ENCODE results near the gene LRFN4. TPM values are rescaled to one million over a fixed set of nuclear protein-coding genes. Genes with fewer than 3 reads are reported as not detected.

The LRFN4 gene
- polyA plus RNA-seq, 3 donors, result 1.0 to 7.7 (median 1.7) TPM

DNA sequence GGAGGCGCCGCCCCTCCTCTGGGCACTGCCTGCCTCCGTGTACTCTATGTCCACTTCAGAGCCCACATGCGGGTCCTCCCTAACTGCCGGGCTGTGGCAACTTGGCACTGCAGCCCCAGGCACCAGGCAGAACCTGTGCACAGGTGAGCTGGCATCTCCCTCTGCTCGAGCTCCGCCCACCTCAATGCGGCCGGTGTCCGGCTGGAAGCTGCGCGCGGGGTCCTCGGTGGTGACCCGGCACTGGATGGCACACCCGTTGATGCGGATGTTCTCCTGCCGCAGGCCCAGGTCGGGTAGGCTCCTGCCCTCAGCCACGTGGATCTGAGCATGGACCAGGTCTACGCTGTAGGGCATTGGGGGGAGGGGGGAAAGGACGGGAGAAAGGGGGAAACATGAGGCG is 9.1 kb downstream of the LRFN4 start:
- Histone ChIP-seq H3K4me1 (ENCODE audit: control insufficient read depth in 1 of 2, insufficient read depth in 2 of 2, low read length in 2 of 2) (no peaks in the 10 kb centered on the region), H3K36me3 (replicated peaks in 1 of 2; ENCODE audit: control insufficient read depth in 1 of 2, insufficient read depth in 2 of 2, low read length in 2 of 2) (no peaks in the 10 kb centered on the region), H3K4me2 (replicated peaks; ENCODE audit: extremely low read depth, low read length, poor library complexity, severe bottlenecking) (no peak overlapping the region), H2AFZ (ENCODE audit: insufficient read depth, low read depth, low read length, poor library complexity, severe bottlenecking) (no peak overlapping the region), H3K27me3 (ENCODE audit: control insufficient read depth in 2 of 2, insufficient read depth in 2 of 2, low read length in 2 of 2) (no peaks in the 10 kb centered on the region), H3K9me3 (replicated peaks in 1 of 2; ENCODE audit: control insufficient read depth in 1 of 2, insufficient read depth in 1 of 2, low read length in 2 of 2) (no peaks in the 10 kb centered on the region), H3K79me2 (ENCODE audit: insufficient read depth, low read length) (no peaks in the 10 kb centered on the region), H4K20me1 (ENCODE audit: insufficient read depth, low read length) (no peaks in the 10 kb centered on the region), H3K27ac (ENCODE audit: low read depth in 1 of 2, low read length in 2 of 2) (no peak overlapping the region), H3K9ac (ENCODE audit: insufficient read depth, low read length, poor library complexity, severe bottlenecking) (no peak overlapping the region), H3K4me3 (replicated peaks in 1 of 3; ENCODE audit: low read depth in 2 of 3, low read length in 3 of 3) (no peak overlapping the region)
- TF ChIP-seq, protein P1, sequence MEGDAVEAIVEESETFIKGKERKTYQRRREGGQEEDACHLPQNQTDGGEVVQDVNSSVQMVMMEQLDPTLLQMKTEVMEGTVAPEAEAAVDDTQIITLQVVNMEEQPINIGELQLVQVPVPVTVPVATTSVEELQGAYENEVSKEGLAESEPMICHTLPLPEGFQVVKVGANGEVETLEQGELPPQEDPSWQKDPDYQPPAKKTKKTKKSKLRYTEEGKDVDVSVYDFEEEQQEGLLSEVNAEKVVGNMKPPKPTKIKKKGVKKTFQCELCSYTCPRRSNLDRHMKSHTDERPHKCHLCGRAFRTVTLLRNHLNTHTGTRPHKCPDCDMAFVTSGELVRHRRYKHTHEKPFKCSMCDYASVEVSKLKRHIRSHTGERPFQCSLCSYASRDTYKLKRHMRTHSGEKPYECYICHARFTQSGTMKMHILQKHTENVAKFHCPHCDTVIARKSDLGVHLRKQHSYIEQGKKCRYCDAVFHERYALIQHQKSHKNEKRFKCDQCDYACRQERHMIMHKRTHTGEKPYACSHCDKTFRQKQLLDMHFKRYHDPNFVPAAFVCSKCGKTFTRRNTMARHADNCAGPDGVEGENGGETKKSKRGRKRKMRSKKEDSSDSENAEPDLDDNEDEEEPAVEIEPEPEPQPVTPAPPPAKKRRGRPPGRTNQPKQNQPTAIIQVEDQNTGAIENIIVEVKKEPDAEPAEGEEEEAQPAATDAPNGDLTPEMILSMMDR (IDR thresholded peaks at IDR 0.05), result no peak
- WGBS (ENCODE audit: insufficient coverage), result 97% methylated on average over 21 of the region's 23 CpGs
- intact Hi-C loops (cut with micrococcal nuclease), result no loop called here
- H3K36me3 Mint-ChIP-seq, result peaks cover 0 to 13% of the 10 kb centered on the region in 2 donors
- H3K4me1 Mint-ChIP-seq, result peaks cover 5% of the 10 kb centered on the region
- peaks cover 0 to 3% (median 2%) of the 10 kb centered on the region in 3 donors for H3K27me3 Mint-ChIP-seq (ENCODE audit: low read depth in 3 of 3)
- no peak overlapping the region for H3K4me3 Mint-ChIP-seq
- H3K27ac Mint-ChIP-seq, result no peak overlapping the region
- H3K9me3 Mint-ChIP-seq, result peaks cover 0 to 3% (median 0%) of the 10 kb centered on the region in 7 donors
- no peak for DNase-seq

- H4K20me1 ChIP-seq (ENCODE audit: insufficient read depth, low read length), result no peaks in the 10 kb centered on the region
- H3K27ac ChIP-seq (ENCODE audit: low read depth in 1 of 2, low read length in 2 of 2), result no peak overlapping the region
- 92% methylated on average over 7 of the region's 7 CpGs for WGBS (ENCODE audit: insufficient coverage)
Measured at GRCh38 chr11:66866511-66866986, 9.7 kb downstream of the LRFN4 start.

More at GRCh38 chr11:66866511-66866986, 9.7 kb downstream of the LRFN4 start:
- Histone ChIP-seq H3K4me1 (ENCODE audit: control insufficient read depth in 1 of 2, insufficient read depth in 2 of 2, low read length in 2 of 2) (no peaks in the 10 kb centered on the region), H3K9me3 (replicated peaks in 1 of 2; ENCODE audit: control insufficient read depth in 1 of 2, insufficient read depth in 1 of 2, low read length in 2 of 2) (no peaks in the 10 kb centered on the region), H3K4me3 (replicated peaks in 1 of 3; ENCODE audit: low read depth in 2 of 3, low read length in 3 of 3) (no peak overlapping the region), H3K4me2 (replicated peaks; ENCODE audit: extremely low read depth, low read length, poor library complexity, severe bottlenecking) (no peak overlapping the region), H2AFZ (ENCODE audit: insufficient read depth, low read depth, low read length, poor library complexity, severe bottlenecking) (no peak overlapping the region), H3K79me2 (ENCODE audit: insufficient read depth, low read length) (no peaks in the 10 kb centered on the region), H3K9ac (ENCODE audit: insufficient read depth, low read length, poor library complexity, severe bottlenecking) (no peak overlapping the region), H3K27me3 (ENCODE audit: control insufficient read depth in 2 of 2, insufficient read depth in 2 of 2, low read length in 2 of 2) (no peaks in the 10 kb centered on the region), H3K36me3 (replicated peaks in 1 of 2; ENCODE audit: control insufficient read depth in 1 of 2, insufficient read depth in 2 of 2, low read length in 2 of 2) (no peaks in the 10 kb centered on the region)
- peaks cover 5% of the 10 kb centered on the region for H3K4me1 Mint-ChIP-seq
- H3K9me3 Mint-ChIP-seq, result peaks cover 0 to 3% (median 0%) of the 10 kb centered on the region in 7 donors
- peaks cover 0 to 4% (median 3%) of the 10 kb centered on the region in 3 donors for H3K27me3 Mint-ChIP-seq (ENCODE audit: low read depth in 3 of 3)
- no peak overlapping the region for H3K4me3 Mint-ChIP-seq
- DNase-seq, result no peak
- H3K36me3 Mint-ChIP-seq, result peaks cover 0 to 18% of the 10 kb centered on the region in 2 donors
- H3K27ac Mint-ChIP-seq, result no peak overlapping the region
- intact Hi-C loops (cut with micrococcal nuclease), result no loop called here
- TF ChIP-seq, protein P1 (IDR thresholded peaks at IDR 0.05), result no peak
